HepG2 (cell line): ENCODE results near the gene MAPK8IP3. TPM values are rescaled to one million over a fixed set of nuclear protein-coding genes. Genes with fewer than 3 reads are reported as not detected.

ENCODE experiments used
- ATAC-seq: fragments of 200-7000 bp; cut with Tn5 transposase; 3 replicates; pipeline ENCODE4 v1.9.1; 2020; ENCODE audit warnings: mild to moderate bottlenecking, moderate library complexity
- BruUV-seq: library from RNA; stranded (reverse); fragments of 400-500 nt; replicated peaks from 2 replicates; lab custom pipeline; 2021; lab: Mats Ljungman, UMichigan
- CTCF ChIA-PET: fragments of 300-600 bp; formaldehyde crosslinking; extraction: SDS; loops from one replicate; lab custom pipeline; 2021; ENCODE audit warnings: low total read pairs, inconsistent platforms, low intra/inter-chr PET ratio; lab: Yijun Ruan, JAX
- POLR2A ChIA-PET: fragments of 350-600 bp; sonication (Branson Sonifier 250); formaldehyde crosslinking; loops from one replicate; lab custom pipeline; 2020; ENCODE audit warnings: antibody characterized with exemption, inconsistent platforms; lab: Yijun Ruan, JAX
- DNase-seq: peaks from one replicate; pipeline ENCODE4 v3.0.0-alpha.2; 2015; ENCODE audit warnings: low spot score
- FAIRE-seq: peaks from 3 replicates; lab custom pipeline; 2011; peaks lifted over from hg19 to GRCh38; lab: Jason Lieb, UNC
- H2AFZ ChIP-seq: one replicate; pipeline ENCODE4 v1.6.1; 2011; ENCODE audit warnings: low read length, inconsistent platforms
- H3K27ac ChIP-seq: fragments of 300-600 bp; 3 replicates; pipeline ENCODE4 v1.8.0; 2011; ENCODE audit warnings: mixed run types, mild to moderate bottlenecking, mixed read lengths, low read length, inconsistent platforms; ENCODE audit not compliant: insufficient read depth; ENCODE audit errors: extremely low read length
- H3K27me3 ChIP-seq, 2 experiments: fragments of 200-600 bp in 1 of 2; 2 replicates in 1 of 2; 3 replicates in 1 of 2; pipeline versions ENCODE4 v1.6.0 to v1.8.0; 2011; ENCODE audit warnings: low read length in 2 of 2, mild to moderate bottlenecking in 2 of 2, moderate library complexity in 2 of 2, inconsistent platforms in 1 of 2; ENCODE audit not compliant: insufficient read depth in 2 of 2, control insufficient read depth in 1 of 2
- H3K36me3 ChIP-seq, 2 experiments: fragments of 200-600 bp in 1 of 2; replicated peaks in 1 of 2; 2 replicates in 1 of 2; 3 replicates in 1 of 2; pipeline versions ENCODE4 v1.5.1 to v1.8.0; 2011; ENCODE audit warnings: low read length in 2 of 2, inconsistent platforms in 1 of 2; ENCODE audit not compliant: insufficient read depth in 2 of 2, control insufficient read depth in 1 of 2
- H3K4me1 ChIP-seq: 2 replicates; pipeline ENCODE4 v1.5.1; 2012; ENCODE audit warnings: low read length, inconsistent platforms; ENCODE audit not compliant: insufficient read depth
- H3K4me2 ChIP-seq: 2 replicates; pipeline ENCODE4 v1.6.0; 2011; ENCODE audit warnings: low read depth, low read length, inconsistent platforms
- H3K4me3 ChIP-seq, 3 experiments: fragments of 200-600 bp in 1 of 3; sonication (generic), shearing (Covaris generic) in 1 of 3; replicated peaks in 1 of 3; 2 replicates each; pipeline ENCODE4 v1.5.1; 2011 to 2016; ENCODE audit warnings: low read length in 3 of 3, inconsistent platforms in 2 of 3, low read depth in 2 of 3, mild to moderate bottlenecking in 2 of 3, control low read depth in 1 of 3, mixed read lengths in 1 of 3; ENCODE audit not compliant: insufficient read depth in 1 of 3
- H3K79me2 ChIP-seq: one replicate; pipeline ENCODE4 v1.6.1; 2011; ENCODE audit warnings: low read length, inconsistent platforms; ENCODE audit not compliant: insufficient read depth
- H3K9ac ChIP-seq: 2 replicates; pipeline ENCODE4 v1.6.0; 2011; ENCODE audit warnings: mild to moderate bottlenecking, low read depth, low read length, inconsistent platforms; ENCODE audit not compliant: insufficient read depth
- H3K9me3 ChIP-seq: 2 replicates; pipeline ENCODE4 v1.5.1; 2012; ENCODE audit warnings: mild to moderate bottlenecking, low read length
- H4K20me1 ChIP-seq: 2 replicates; pipeline ENCODE4 v1.6.0; 2011; ENCODE audit warnings: inconsistent platforms, mild to moderate bottlenecking, low read length, moderate library complexity; ENCODE audit not compliant: insufficient read depth
- CC2D1A ChIP-seq: sonication (generic); formaldehyde crosslinking; IDR thresholded peaks from 2 replicates; pipeline ENCODE4 v1.8.1; 2023; ENCODE audit warnings: mild to moderate bottlenecking, missing genetic modification reagents
- HCFC1 ChIP-seq: fragments of 150-350 bp; IDR thresholded peaks from 2 replicates; pipeline ENCODE4 v1.6.1; 2014; ENCODE audit warnings: low read depth, low read length
- SP2 ChIP-seq: sonication (generic); formaldehyde crosslinking; IDR thresholded peaks from 2 replicates; pipeline ENCODE4 v1.5.1; 2020; ENCODE audit warnings: mild to moderate bottlenecking, missing genetic modification reagents
- ZNF749 ChIP-seq: sonication (generic); formaldehyde crosslinking; IDR thresholded peaks from 2 replicates; pipeline ENCODE4 v1.8.0; 2022; ENCODE audit warnings: mild to moderate bottlenecking, missing genetic modification reagents, moderate library complexity, borderline replicate concordance
- WGBS: methylation state at CpG from one replicate; pipeline ENCODE4 v1.1.6; 2017; ENCODE audit warnings: low lambda C conversion rate; 5-methylcytosine and 5-hydroxymethylcytosine counted together
- in situ Hi-C: cut with HindIII; loops from 2 replicates; pipeline ENCODE4 v1.10.0; 2017; ENCODE audit warnings: low pct_unique_long_range_greater_than_20kb; ENCODE audit not compliant: extremely low pct_ligation_motif_present
- intact Hi-C: fragments of 100-400 bp; cut with micrococcal nuclease; formaldehyde crosslinking; loops from one replicate; pipeline ENCODE4 v1.10.0; 2022; ENCODE audit not compliant: unreplicated experiment
- polyA plus RNA-seq, 8 experiments: library from polyadenylated mRNA; depleted of rRNA in 3 of 8; stranded (reverse) in 7 of 8; unstranded in 1 of 8; fragments of >200 nt; fragmentation: Illumina TruSeq in 4 of 8; extraction: Trizol in 4 of 8; gene quantifications; 2 replicates each; pipeline versions ENCODE4 v1.2.1 to v1.2.3, GENCODE V29; 2011 to 2016; ENCODE audit warnings: low read depth in 4 of 8, missing spikeins in 1 of 8, mixed read lengths in 1 of 8; ENCODE audit not compliant: insufficient read depth in 1 of 8
- total RNA-seq, 5 experiments: library from RNA; depleted of rRNA; stranded (reverse); fragments of >200 nt; fragmentation: Illumina TruSeq; extraction: Trizol; gene quantifications; 2 replicates each; pipeline ENCODE4 v1.2.3, GENCODE V29; 2016; ENCODE audit warnings: low read depth in 1 of 5
- TF ChIP-seq, protein P1 (sequence below): fragments of 450-650 bp; IDR thresholded peaks from 2 replicates; pipeline ENCODE4 v1.6.1; 2016
- TF ChIP-seq, protein P2 (sequence below): sonication (generic); formaldehyde crosslinking; IDR thresholded peaks from 2 replicates; pipeline ENCODE4 v1.9.0; 2021; ENCODE audit warnings: missing genetic modification reagents, mild to moderate bottlenecking, borderline replicate concordance

The MAPK8IP3 gene
- total and polyA plus RNA-seq, 2 of the 13 experiments (the other 11 are each of a cell fraction or from before 2014, with no cell fraction given) = 25.1 to 41.7 TPM

DNA sequence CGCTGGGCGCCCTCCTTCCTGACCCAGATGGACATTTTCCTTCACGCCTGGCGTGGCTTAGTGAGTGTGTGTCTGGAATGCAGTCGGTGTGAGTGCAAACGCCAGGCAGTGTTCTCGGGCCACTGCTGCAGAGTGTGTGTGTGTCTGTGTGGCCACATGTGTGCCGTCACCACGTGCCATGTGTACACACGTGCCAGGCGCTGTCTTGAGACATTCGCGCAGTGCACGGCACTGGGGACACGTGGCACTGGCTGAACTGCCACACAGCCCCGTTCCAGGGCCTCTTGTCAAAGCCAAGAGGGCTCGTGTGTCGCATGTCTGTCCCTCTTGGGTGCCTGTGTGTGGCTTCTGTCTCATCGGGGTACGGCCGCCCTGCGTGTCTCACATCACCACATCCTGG lies 28.8 kb downstream of the MAPK8IP3 start:
- Histone ChIP-seq H3K9ac (no peak overlapping the region), H3K27me3 (no peaks in the 10 kb centered on the region; a peak in 1 of 5 replicates), H3K9me3 (peaks cover 20% of the 10 kb centered on the region), H3K4me1 (no peaks in the 10 kb centered on the region), H3K36me3 (peaks cover 11 to 25% of the 10 kb centered on the region in 2 experiments; a peak in 3 of 5 replicates), H3K27ac (no peak overlapping the region), H3K4me2 (no peak overlapping the region), H3K4me3 (no peak overlapping the region), H4K20me1 (no peaks in the 10 kb centered on the region), H2AFZ (no peak overlapping the region), H3K79me2 (no peaks in the 10 kb centered on the region)
- WGBS = 95% methylated on average over 8 of the region's 22 CpGs
- ATAC-seq (no peak; the same call in 2 of the 3 replicates), FAIRE-seq (no peak), DNase-seq (no peak)
- intact Hi-C loops (no loop called here), in situ Hi-C loops (no loop called here)
- ChIA-PET CTCF (no interaction called here), POLR2A (no interaction called here)
- BruUV-seq = no TSS peak
- no peak for TF ChIP-seq SP2 (CRISPR knock-in tag)
- TF ChIP-seq, protein P1, sequence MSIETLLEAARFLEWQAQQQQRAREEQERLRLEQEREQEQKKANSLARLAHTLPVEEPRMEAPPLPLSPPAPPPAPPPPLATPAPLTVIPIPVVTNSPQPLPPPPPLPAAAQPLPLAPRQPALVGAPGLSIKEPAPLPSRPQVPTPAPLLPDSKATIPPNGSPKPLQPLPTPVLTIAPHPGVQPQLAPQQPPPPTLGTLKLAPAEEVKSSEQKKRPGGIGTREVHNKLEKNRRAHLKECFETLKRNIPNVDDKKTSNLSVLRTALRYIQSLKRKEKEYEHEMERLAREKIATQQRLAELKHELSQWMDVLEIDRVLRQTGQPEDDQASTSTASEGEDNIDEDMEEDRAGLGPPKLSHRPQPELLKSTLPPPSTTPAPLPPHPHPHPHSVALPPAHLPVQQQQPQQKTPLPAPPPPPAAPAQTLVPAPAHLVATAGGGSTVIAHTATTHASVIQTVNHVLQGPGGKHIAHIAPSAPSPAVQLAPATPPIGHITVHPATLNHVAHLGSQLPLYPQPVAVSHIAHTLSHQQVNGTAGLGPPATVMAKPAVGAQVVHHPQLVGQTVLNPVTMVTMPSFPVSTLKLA = peak; percentile 63

DNA sequence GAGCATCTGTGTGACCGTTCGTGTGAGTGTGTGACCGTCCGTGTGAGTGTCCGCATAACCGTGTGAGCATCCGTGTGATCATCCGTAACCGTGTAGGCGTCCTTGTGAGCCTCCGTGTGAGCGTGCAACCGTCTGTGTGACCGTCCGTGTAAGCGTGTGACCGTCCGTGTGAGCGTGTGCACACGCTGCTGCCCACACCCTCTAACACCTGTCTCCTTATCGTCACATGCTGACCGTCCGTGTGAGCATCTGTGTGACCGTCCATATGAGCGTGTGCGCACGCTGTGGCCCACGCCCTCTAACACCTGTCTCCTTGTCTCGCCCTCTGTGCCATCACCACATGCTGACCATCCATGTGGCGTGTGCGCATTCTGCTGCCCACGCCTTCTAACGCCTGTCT lies 34.2 kb downstream of the MAPK8IP3 start:
- no TSS peak for BruUV-seq
- Histone ChIP-seq H3K9me3 (peaks cover 19% of the 10 kb centered on the region), H3K27me3 (no peaks in the 10 kb centered on the region), H3K79me2 (no peaks in the 10 kb centered on the region), H4K20me1 (no peaks in the 10 kb centered on the region; the same call in 1 of the 2 replicates), H3K9ac (no peak overlapping the region), H3K4me1 (no peaks in the 10 kb centered on the region), H3K27ac (no peak overlapping the region), H3K4me2 (no peak overlapping the region), H3K36me3 (peaks cover 6 to 17% of the 10 kb centered on the region in 2 experiments; a peak in 4 of 5 replicates), H2AFZ (no peak overlapping the region), H3K4me3 (no peak overlapping the region)
- DNase-seq (no peak), ATAC-seq (no peak), FAIRE-seq (no peak)
- no peak for TF ChIP-seq ZNF749 (CRISPR knock-in tag)
- TF ChIP-seq, protein P2, sequence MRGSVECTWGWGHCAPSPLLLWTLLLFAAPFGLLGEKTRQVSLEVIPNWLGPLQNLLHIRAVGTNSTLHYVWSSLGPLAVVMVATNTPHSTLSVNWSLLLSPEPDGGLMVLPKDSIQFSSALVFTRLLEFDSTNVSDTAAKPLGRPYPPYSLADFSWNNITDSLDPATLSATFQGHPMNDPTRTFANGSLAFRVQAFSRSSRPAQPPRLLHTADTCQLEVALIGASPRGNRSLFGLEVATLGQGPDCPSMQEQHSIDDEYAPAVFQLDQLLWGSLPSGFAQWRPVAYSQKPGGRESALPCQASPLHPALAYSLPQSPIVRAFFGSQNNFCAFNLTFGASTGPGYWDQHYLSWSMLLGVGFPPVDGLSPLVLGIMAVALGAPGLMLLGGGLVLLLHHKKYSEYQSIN = no peak
- no peak for TF ChIP-seq CC2D1A (CRISPR knock-in tag)
- no peak for TF ChIP-seq HCFC1
- WGBS = 97% methylated on average over 32 of the region's 33 CpGs
- ChIA-PET CTCF (no interaction called here), POLR2A (no interaction called here)
- in situ Hi-C loops (no loop called here), intact Hi-C loops (no loop called here)
